GM23248 (cell line): ENCODE measurements around the gene GPR85. TPM values are rescaled to one million over a fixed set of nuclear protein-coding genes. Genes with fewer than 3 reads are reported as not detected.

ENCODE experiments used
- DNase-seq: peaks from one replicate; pipeline ENCODE4 v3.0.0-alpha.2; 2015
- H2AFZ ChIP-seq: fragments of 200-600 bp; sonication (generic); 2 replicates; pipeline ENCODE4 v1.6.1; 2016; ENCODE audit warnings: antibody characterized with exemption
- H3F3A ChIP-seq: fragments of 200-600 bp; sonication (generic); 2 replicates; pipeline ENCODE4 v1.6.1; 2016; ENCODE audit warnings: mild to moderate bottlenecking, antibody characterized with exemption, mixed run types; ENCODE audit not compliant: insufficient read depth
- H3K27ac ChIP-seq: fragments of 200-600 bp; sonication (generic); 2 replicates; pipeline ENCODE4 v1.5.1; 2016; ENCODE audit warnings: mild to moderate bottlenecking
- H3K27me3 ChIP-seq: fragments of 200-600 bp; sonication (generic); replicated peaks from 2 replicates; pipeline ENCODE4 v1.6.1; 2016; ENCODE audit warnings: mild to moderate bottlenecking; ENCODE audit not compliant: insufficient read depth
- H3K36me3 ChIP-seq: fragments of 200-600 bp; sonication (generic); 2 replicates; pipeline ENCODE4 v1.6.1; 2016; ENCODE audit warnings: low read depth, mild to moderate bottlenecking
- H3K4me1 ChIP-seq: fragments of 200-600 bp; sonication (generic); 2 replicates; pipeline ENCODE4 v1.6.1; 2016; ENCODE audit warnings: mild to moderate bottlenecking; ENCODE audit not compliant: insufficient read depth
- H3K4me2 ChIP-seq: fragments of 200-600 bp; sonication (generic); one replicate; pipeline ENCODE4 v1.6.1; 2016; ENCODE audit warnings: mild to moderate bottlenecking; ENCODE audit not compliant: unreplicated experiment
- H3K4me3 ChIP-seq: fragments of 200-600 bp; sonication (generic); 2 replicates; pipeline ENCODE4 v1.5.1; 2016; ENCODE audit warnings: mild to moderate bottlenecking
- H3K79me2 ChIP-seq: fragments of 200-600 bp; sonication (generic); 2 replicates; pipeline ENCODE4 v1.6.1; 2016; ENCODE audit warnings: mild to moderate bottlenecking; ENCODE audit not compliant: insufficient read depth
- H3K9ac ChIP-seq: fragments of 200-600 bp; sonication (generic); 2 replicates; pipeline ENCODE4 v1.6.1; 2016; ENCODE audit warnings: mild to moderate bottlenecking
- H3K9me2 ChIP-seq: fragments of 200-600 bp; sonication (generic); 2 replicates; pipeline ENCODE4 v1.6.1; 2016; ENCODE audit warnings: mixed run types, mild to moderate bottlenecking, moderate library complexity; ENCODE audit not compliant: insufficient read depth
- H3K9me3 ChIP-seq: fragments of 200-600 bp; sonication (generic); one replicate; pipeline ENCODE4 v1.6.1; 2017; ENCODE audit warnings: low read depth
- H4K20me1 ChIP-seq: fragments of 200-600 bp; sonication (generic); 2 replicates; pipeline ENCODE4 v1.6.0; 2016; ENCODE audit not compliant: insufficient read depth
- EZH2 ChIP-seq: fragments of 200-600 bp; sonication (generic); IDR thresholded peaks from 2 replicates; pipeline ENCODE4 v1.6.1; 2018; ENCODE audit warnings: antibody characterized with exemption, mild to moderate bottlenecking; ENCODE audit not compliant: insufficient read depth, poor library complexity, severe bottlenecking
- EZH2phosphoT487 ChIP-seq: fragments of 200-600 bp; sonication (generic); IDR thresholded peaks from 2 replicates; pipeline ENCODE4 v1.6.1; 2018; ENCODE audit warnings: antibody characterized with exemption, moderate library complexity, mild to moderate bottlenecking, low read depth; ENCODE audit not compliant: insufficient read depth
- WGBS, 2 experiments: methylation state at CpG; one replicate each; pipeline ENCODE4 v1.1.6; 2015 to 2017; ENCODE audit warnings: low lambda C conversion rate in 2 of 2, low coverage in 1 of 2; ENCODE audit errors: missing lambda C conversion rate in 2 of 2; 5-methylcytosine and 5-hydroxymethylcytosine counted together
- in situ Hi-C: fragments of 300-500 bp; cut with MboI; formaldehyde crosslinking; loops from 2 replicates; pipeline ENCODE4 v1.15.0; 2020
- polyA plus RNA-seq: library from polyadenylated mRNA; unstranded; fragments of >200 nt; fragmentation: Nextera tagmentation; extraction: Ambion mirVana; gene quantifications from 2 replicates; pipeline ENCODE4 v1.2.1, GENCODE V29; 2016
- total RNA-seq: library from RNA; depleted of rRNA; stranded (reverse); fragments of >200 nt; shearing (Covaris generic); gene quantifications from 2 replicates; pipeline ENCODE4 v1.2.3, GENCODE V29; 2014

GPR85 gene
- total and polyA plus RNA-seq, 2 experiments from 2014 or later = 1.3 to 5.1 TPM

DNA sequence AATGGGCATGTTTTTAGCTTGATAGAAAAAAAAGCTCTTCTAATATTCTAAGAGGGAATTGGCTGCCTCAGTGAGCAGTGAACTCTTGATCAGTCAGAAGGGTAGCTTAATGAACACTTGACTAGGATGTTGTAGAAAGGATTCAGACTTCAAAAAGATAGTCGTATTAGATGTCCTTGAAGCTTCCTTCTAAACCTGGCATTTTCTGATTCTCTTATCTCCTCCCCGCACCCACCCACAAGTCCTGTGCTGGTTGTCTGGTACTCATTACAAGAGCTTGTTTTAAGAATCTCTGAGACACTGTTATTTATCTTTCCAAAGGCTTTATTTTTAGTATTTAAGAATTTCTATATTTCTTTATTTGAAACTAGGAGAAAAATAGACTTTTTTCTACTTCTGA is 39.1 kb upstream of the GPR85 start:
- H3K4me1 ChIP-seq = 0 out of 2 replicates have a peak, but pooled peaks cover 6% of the 10 kb centered on the region
- no peak overlapping the region for H3K9ac ChIP-seq
- in situ Hi-C loops = no loop called here
- H4K20me1 ChIP-seq = no peaks in the 10 kb centered on the region
- H3F3A ChIP-seq = no peaks in the 10 kb centered on the region
- no peaks in the 10 kb centered on the region for H3K79me2 ChIP-seq
- H3K27ac ChIP-seq = no peak overlapping the region
- no peak for TF ChIP-seq EZH2phosphoT487
- TF ChIP-seq EZH2 = no peak
- H3K9me3 ChIP-seq = no peaks in the 10 kb centered on the region
- H2AFZ ChIP-seq = no peak overlapping the region
- no peak overlapping the region for H3K4me2 ChIP-seq
- DNase-seq = no peak
- H3K4me3 ChIP-seq = no peak overlapping the region
- no peaks in the 10 kb centered on the region for H3K9me2 ChIP-seq
- H3K36me3 ChIP-seq = no peaks in the 10 kb centered on the region
- H3K27me3 ChIP-seq = no peaks in the 10 kb centered on the region
- WGBS, 2 experiments = 64 to 74% methylated on average over 2 of the region's 2 CpGs

DNA sequence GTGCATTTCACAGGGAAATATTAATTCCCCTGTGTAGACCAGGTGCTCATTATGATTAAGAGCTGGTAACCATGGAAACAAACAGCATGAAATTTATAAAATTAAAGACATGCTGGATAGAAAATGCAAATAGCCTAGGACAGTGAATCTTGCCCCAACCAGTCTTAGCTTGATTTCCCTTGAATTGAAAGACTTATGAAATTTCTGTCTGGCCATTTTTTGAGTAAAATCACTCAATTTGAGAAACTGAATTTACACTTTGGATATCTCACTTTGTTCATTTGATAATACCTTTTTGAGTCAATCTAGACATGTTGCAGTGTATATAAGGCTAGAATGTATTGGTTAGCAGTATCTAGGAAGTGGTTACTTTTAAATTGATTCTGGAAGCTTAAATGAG is 36.1 kb upstream of the GPR85 start:
- Histone ChIP-seq H3K9me2 (no peaks in the 10 kb centered on the region), H3K79me2 (0 out of 2 replicates have a peak, but pooled peaks cover 2% of the 10 kb centered on the region), H3K4me1 (0 out of 2 replicates have a peak, but pooled peaks cover 3% of the 10 kb centered on the region), H3K4me2 (no peak overlapping the region), H3K27me3 (no peaks in the 10 kb centered on the region), H3F3A (no peaks in the 10 kb centered on the region), H3K36me3 (no peaks in the 10 kb centered on the region), H4K20me1 (no peaks in the 10 kb centered on the region), H2AFZ (0 out of 2 replicates have a peak overlapping the region, but pooled peaks have one; percentile 10), H3K27ac (no peak overlapping the region), H3K9me3 (no peaks in the 10 kb centered on the region), H3K4me3 (no peak overlapping the region), H3K9ac (no peak overlapping the region)
- TF ChIP-seq EZH2phosphoT487 (no peak), EZH2 (no peak)
- no peak for DNase-seq
- in situ Hi-C loops = no loop called here

- in situ Hi-C loops = no loop called here
- H3F3A ChIP-seq = no peaks in the 10 kb centered on the region
- WGBS, 2 experiments = 16 to 17% methylated on average over 1 of the region's 1 CpG
- H3K27me3 ChIP-seq = no peaks in the 10 kb centered on the region
- DNase-seq = no peak
- H3K9me3 ChIP-seq = no peaks in the 10 kb centered on the region
- no peak overlapping the region for H3K4me2 ChIP-seq
- no peak overlapping the region for H3K27ac ChIP-seq
- peaks cover 7% of the 10 kb centered on the region; the same call in 1 of the 2 replicates for H3K36me3 ChIP-seq
- H3K9ac ChIP-seq = no peak overlapping the region
- no peak for TF ChIP-seq EZH2phosphoT487
- peaks cover 8% of the 10 kb centered on the region; the same call in 1 of the 2 replicates for H3K4me1 ChIP-seq
- no peaks in the 10 kb centered on the region for H3K9me2 ChIP-seq
- H4K20me1 ChIP-seq = no peaks in the 10 kb centered on the region
- H3K4me3 ChIP-seq = no peak overlapping the region
- peak overlapping the region; percentile 93; the same call in 1 of the 2 replicates for H2AFZ ChIP-seq
- peaks cover 10% of the 10 kb centered on the region; the same call in 1 of the 2 replicates for H3K79me2 ChIP-seq
Measured at GRCh38 chr7:113120647-113121046, 34.0 kb upstream of the GPR85 start.

DNA sequence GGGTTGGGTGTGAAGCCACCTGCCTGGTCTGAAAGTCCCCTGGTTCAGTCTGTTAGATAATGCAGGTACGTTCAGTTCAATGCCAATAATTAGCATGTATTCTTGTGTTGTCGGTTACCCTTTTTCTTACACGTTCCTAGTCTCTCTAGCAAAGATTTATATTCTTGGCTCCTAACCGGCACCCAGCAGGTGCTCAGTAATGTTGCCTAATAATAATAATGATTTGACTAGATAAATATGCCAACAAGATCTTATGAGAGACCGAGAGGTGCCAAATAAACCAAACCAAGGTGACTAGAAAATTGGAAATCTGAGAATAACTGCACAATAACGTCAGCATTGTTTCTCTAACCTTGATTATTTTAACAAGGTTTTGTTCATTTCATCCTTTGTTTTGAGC is 32.8 kb upstream of the GPR85 start:
- peaks cover 8% of the 10 kb centered on the region; the same call in 1 of the 2 replicates for H3K4me1 ChIP-seq
- in situ Hi-C loops = no loop called here

More for the DNA sequence above, 32.8 kb upstream of the GPR85 start:
- Histone ChIP-seq H2AFZ (peak overlapping the region; percentile 93), H3K79me2 (peaks cover 10% of the 10 kb centered on the region; the same call in 1 of the 2 replicates), H3F3A (no peaks in the 10 kb centered on the region), H3K36me3 (peaks cover 7% of the 10 kb centered on the region; the same call in 1 of the 2 replicates), H4K20me1 (no peaks in the 10 kb centered on the region), H3K9me3 (no peaks in the 10 kb centered on the region), H3K27me3 (no peaks in the 10 kb centered on the region), H3K9ac (no peak overlapping the region), H3K27ac (no peak overlapping the region), H3K4me3 (no peak overlapping the region), H3K9me2 (no peaks in the 10 kb centered on the region), H3K4me2 (peak overlapping the region; percentile 84)
- TF ChIP-seq EZH2 (no peak), EZH2phosphoT487 (no peak)
- 50 to 55% methylated on average over 6 of the region's 6 CpGs for WGBS, 2 experiments
- DNase-seq = no peak
